Measurements from ENCODE around the gene UTS2B. TPM values are rescaled to one million over a fixed set of nuclear protein-coding genes. Genes with fewer than 3 reads are reported as not detected.

UTS2B gene
- total RNA-seq, 1 donor: 0.21 TPM

- no peaks in the 10 kb centered on the region for H3K4me1 ChIP-seq (ENCODE audit: insufficient read depth, low read length)
- H3K9me3 ChIP-seq (ENCODE audit: low read depth, low read length): no peaks in the 10 kb centered on the region
- H3K27me3 ChIP-seq (ENCODE audit: insufficient read depth, low read length): no peaks in the 10 kb centered on the region
- no peak overlapping the region for H3K4me3 ChIP-seq (ENCODE audit: low read length)
Observed at GRCh38 chr3:191235331-191236314, 94.7 kb downstream of the UTS2B start.

GRCh38 chr3:191234216-191234615 lies 96.1 kb downstream of the UTS2B start:
- H3K27me3 ChIP-seq (ENCODE audit: insufficient read depth, low read length): no peaks in the 10 kb centered on the region
- H3K4me3 ChIP-seq (ENCODE audit: low read length): no peak overlapping the region
- no peaks in the 10 kb centered on the region for H3K9me3 ChIP-seq (ENCODE audit: low read depth, low read length)
- H3K4me1 ChIP-seq (ENCODE audit: insufficient read depth, low read length): no peaks in the 10 kb centered on the region

- H3K27me3 ChIP-seq (ENCODE audit: insufficient read depth, low read length): no peaks in the 10 kb centered on the region
- no peak overlapping the region for H3K4me3 ChIP-seq (ENCODE audit: low read length)
- no peaks in the 10 kb centered on the region for H3K4me1 ChIP-seq (ENCODE audit: insufficient read depth, low read length)
- H3K9me3 ChIP-seq (ENCODE audit: low read depth, low read length): no peaks in the 10 kb centered on the region
Observed at GRCh38 chr3:191227541-191227940, 102.8 kb downstream of the UTS2B start.

DNA sequence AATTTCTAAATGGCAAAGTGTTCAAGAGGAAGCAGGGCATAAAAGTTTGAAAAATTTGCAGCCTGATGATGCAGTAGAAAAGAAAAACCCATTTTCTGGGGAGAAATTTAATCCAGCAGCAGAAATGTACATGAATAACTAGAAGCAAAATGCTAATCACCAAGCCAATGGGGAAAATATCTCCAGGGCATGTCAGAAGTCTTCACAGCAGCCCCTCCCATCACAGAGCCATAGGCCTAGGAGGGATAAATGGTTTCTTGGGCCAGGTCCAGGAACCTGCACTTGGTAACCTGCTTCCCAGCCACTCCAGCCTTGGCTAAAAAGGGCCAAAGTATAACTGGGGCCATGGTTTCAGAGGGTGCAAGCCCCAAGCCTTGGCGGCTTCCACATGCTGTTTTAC lies 108.7 kb downstream of the UTS2B start:
- Histone ChIP-seq H3K4me1 (ENCODE audit: insufficient read depth, low read length) (no peaks in the 10 kb centered on the region), H3K9me3 (ENCODE audit: low read depth, low read length) (no peaks in the 10 kb centered on the region), H3K4me3 (ENCODE audit: low read length) (no peak overlapping the region), H3K27me3 (ENCODE audit: insufficient read depth, low read length) (no peaks in the 10 kb centered on the region)

GRCh38 chr3:191220908-191221307 lies 109.4 kb downstream of the UTS2B start:
- H3K4me1 ChIP-seq (ENCODE audit: insufficient read depth, low read length): no peaks in the 10 kb centered on the region
- no peaks in the 10 kb centered on the region for H3K9me3 ChIP-seq (ENCODE audit: low read depth, low read length)
- H3K27me3 ChIP-seq (ENCODE audit: insufficient read depth, low read length): no peaks in the 10 kb centered on the region
- H3K4me3 ChIP-seq (ENCODE audit: low read length): no peak overlapping the region

DNA sequence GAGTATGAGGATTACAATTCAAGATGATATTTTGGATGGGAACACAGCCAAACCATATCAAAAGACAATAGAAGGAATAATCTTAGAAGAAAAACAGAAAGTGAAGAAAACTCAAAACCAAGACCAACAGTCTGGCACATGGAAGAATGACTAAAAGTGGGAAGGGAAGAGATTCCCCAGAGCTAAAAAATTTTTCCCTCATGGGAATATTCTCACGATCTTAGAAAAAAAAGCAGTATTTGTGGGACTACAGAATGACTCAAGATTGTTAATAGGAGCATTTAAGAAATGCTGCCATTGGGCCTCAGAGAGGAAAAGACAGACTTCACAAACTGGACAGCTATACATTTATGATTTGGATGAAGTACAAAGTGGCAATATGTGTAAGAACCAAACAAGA lies 113.0 kb downstream of the UTS2B start:
- no peak overlapping the region for H3K4me3 ChIP-seq (ENCODE audit: low read length)
- no peaks in the 10 kb centered on the region for H3K4me1 ChIP-seq (ENCODE audit: insufficient read depth, low read length)
- H3K27me3 ChIP-seq (ENCODE audit: insufficient read depth, low read length): no peaks in the 10 kb centered on the region
- H3K9me3 ChIP-seq (ENCODE audit: low read depth, low read length): no peaks in the 10 kb centered on the region

Other genes with a start within 250 kb of the UTS2B start
- gene OSTN, start 131.3 kb downstream of the UTS2B start, total RNA-seq: under 0.01 TPM
- gene CCDC50, start 1.1 kb downstream of the UTS2B start, total RNA-seq: 31.0 TPM
- gene PYDC2, start 130.6 kb upstream of the UTS2B start, total RNA-seq: not detected

Data from mononuclear cell (primary cell).